NCI-H2196 treated with DMSO at 0.1 percent for 48 hours (cell line): ENCODE results near the gene NELFA.
"Not testable (repeated sequence)": the region's sequence is repeated elsewhere in the genome, so short reads cannot be mapped to it uniquely, and the experiment has no call there.

Source experiments
- DNase-seq: peaks from one replicate; lab custom pipeline; 2025; ENCODE audit not compliant: unreplicated experiment; lab: John Stamatoyannopoulos, UW

The NELFA gene

DNA sequence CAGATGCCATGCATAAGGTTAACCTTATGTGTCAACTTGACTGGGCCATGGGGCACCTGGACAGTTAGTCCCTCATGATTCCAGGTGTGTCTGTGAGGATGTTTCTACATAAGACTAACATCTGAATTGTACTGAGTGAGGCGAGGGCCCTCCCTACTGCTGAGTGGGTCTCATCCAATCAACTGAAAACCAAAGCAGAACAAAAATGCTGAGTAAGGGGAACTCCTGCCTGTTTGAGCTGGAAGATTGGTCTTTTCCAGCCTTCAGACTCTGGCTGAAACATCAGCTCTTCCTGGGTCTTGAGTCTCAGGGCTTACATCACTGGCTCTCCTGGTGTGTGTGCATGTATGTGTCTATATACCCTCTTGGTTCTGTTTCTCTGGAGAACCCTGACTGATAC is 13.8 kb downstream of the NELFA start:
- no peak for DNase-seq

DNA sequence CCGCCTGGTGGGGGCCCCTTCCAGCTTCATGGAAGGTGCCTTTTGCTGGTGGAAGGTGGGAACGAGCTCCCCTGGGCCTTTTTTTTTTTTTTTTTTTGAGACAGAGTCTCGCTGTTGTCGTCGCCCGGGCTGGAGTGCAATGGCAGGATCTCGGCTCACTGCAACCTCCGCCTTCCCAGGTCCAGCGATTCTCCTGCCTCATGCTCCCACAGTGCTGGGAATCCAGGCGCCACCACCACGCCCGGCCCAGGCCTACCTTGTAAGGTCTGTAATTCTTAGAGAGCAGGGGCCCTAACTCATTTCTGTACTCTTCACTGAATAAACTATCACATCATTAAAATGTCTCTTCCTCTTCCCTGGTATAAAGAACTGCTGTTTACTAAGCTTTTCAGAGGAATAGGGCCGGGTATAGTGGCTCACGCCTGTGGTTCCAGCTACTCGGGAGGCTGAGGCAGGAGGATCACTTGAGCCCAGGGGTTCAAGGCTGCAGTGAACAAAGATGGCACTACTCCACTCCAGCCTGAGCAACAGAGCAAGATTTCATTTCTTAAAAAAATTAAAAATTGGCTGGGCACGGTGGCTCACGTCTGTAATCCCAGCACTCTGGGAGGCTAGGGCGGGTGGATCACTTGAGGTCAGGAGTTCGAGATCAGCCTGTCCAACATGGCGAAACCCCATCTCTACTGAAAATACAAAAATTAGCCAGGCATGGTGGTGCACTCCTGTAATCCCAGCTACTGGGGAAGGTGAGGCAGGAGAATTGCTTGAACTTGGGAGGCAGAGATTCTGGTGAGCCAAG is 14.9 kb downstream of the NELFA start:
- DNase-seq = not testable (repeated sequence)

DNA sequence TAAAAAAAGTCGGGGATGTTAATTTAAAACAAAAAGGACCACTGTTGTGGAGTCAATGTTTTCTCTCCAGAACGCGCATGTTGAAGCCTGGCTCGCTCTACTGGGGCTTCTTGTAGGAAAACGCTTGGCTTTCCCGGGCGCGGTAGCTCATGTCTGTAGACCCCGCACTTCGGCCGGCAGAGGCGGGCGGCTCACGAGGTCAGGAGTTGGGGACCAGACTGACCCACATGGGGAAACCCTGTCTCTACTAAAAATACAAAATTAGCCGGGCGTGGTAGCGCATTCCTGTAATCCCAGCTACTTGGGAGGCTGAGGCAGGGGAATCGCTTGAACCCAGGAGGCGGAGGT is 15.6 kb downstream of the NELFA start:
- DNase-seq = no peak

DNA sequence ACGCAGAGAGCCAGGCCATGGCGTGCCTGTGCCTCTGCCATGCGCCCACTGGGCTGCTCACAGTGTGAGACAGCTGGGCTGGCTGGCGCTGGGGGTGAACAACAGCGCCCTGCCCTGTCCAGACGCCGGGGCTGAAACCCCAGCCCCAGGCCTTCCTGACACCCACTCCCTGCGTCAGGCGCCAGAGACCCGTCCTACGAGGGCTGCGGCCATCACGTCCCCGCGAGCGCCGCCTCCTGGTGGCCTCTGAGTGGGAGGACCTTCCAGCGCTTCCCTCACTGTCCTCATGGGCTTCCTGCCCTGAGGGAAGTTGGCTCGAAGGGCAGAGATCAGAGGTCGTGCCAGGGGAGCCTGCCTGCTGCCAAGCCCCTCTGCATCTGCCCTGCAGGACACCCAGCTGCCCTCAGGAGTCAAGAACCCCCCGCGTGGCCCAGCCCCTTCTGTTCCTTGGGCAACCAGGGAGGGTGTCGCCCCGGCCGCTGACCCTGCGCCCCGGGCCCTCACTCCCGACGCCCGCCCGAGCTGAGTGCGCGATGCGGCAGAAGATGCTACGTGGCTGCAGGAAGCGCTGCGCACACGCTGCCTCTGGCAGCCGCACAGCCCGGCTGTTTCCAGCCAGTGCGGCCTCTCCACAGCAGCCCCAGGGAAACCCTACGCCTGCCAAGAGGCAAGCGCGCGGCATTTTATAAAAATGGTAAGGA is 16.2 kb downstream of the NELFA start:
- no peak for DNase-seq

DNA sequence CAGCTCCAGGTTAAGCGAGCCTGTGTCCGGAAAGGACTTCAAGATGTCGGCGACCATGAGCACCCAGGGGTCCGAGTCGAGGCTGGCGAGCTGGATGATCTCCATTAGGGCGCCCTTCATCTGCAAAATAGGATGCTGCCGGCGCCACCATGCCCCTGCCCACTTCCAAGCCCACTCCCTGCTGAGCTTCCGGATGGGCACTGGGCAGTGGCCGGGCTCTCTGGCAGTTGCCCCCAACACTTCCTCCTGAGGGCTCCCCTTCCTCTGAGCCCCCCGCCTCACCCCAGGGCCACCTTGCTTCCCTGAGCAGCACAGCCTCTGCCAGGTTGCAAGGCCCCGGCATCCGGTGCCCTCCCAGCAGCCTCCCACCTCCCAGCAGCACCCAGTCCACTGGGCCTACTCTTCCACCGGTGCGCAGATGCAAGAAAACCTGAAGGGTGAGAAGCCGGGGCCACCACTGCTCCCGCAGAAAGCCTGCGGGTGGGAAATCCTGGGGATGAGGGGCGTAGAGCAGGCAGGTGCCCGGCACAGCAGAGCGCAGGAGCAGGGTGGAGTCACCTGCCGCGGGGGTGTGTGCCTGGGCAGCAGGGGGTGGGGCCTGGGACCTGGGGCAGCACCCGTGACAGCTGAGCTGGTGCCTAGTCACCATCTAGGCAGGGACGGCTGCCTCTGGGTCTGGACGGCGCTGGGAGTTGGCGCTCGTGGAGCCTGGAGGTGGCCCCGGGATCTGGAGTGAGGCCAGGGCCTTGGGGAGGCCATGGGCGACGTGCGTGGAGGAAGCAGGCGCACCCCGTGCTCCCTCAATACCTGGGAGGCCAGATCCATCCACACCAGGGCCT is 17.0 kb downstream of the NELFA start:
- DNase-seq = no peak

DNA sequence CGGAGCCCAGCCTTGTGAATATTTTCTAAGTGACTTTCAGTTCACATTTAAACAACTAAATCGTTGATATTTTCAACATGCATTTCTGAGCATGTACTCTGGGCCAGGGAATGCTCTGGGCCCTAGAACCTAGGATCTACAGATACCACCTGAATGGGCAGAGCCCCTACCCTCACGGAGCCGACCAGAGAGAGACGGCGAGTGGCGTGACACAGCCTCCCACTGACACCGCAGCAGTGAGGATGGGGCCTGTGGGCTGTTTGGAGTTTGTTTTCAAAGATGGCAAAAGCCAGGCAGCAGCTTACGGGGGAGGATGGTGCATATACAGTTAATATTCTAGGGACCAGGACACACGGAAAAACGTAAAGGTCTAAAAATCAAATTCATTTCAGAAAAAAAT is 17.7 kb downstream of the NELFA start:
- DNase-seq = no peak

DNA sequence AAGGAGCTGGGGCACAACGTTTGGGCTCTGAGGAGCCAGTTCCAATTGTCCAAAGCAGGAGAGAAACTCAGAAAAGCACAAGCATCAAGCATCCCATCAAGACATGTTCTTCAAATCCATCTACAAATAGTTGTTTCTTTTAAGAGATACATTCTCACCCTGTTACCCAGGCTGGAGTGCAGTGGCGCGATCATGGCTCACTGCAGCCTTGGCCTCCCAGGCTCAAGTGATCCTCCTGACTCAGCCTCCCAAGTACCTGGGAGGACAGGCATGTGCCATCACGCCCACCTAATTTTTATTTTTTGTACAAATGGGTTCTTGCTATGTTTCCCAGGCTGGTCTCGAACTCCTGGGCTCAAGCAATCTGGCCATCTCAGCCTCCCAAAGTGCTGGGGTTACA is 18.1 kb downstream of the NELFA start:
- DNase-seq = no peak

DNA sequence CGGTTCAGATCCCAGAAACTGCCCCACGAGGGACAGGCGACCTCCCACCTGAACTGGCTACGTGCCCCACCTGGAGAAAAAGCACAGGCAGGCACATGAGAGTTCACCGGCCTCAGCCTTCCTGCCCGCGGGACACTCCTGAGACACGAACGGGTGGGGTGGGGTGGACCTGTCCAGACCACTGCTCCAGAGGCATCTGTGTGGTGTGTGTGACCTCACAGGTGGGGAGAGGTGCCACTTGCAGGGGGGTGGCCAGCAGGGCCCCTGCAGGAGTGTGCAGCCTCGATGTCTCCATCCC is 18.5 kb downstream of the NELFA start:
- no peak for DNase-seq

DNA sequence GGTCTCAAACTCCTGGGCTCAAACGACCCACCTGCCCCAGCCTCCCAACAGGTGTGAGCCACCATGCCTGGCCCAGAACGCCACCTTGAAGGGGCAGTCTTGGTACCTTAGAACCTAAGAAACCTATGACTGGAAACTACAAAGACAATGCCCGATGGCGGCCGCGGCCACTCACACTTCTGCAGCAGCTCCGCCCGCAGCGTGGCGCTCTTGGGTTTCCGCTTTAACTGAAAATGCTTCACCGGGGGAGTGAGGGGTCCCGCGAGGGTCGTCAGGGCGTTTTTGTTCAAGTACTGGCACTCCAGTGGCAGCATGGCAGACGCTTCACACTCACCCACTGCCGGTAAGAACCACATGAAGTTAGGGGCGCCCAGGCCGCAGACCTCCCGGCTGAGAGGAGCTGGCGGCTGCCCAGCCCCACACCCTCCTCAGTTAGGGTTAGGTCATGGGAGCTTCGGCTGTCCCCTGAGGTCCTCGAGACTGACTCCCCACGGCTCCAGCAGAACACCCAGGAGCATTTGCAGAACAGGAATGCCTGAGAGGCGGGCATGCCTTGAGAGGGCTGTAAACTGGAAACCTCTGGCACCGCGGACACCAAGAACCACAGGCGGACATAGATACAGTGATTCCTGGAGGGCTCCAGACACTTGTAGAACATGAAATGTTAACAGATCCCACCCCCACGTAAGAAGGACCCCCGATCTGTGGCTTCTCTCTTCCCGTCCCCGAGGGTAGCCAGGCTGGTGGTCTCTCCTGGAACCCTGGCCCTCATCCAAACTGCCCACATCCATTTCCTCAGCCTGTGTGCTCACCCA is 19.0 kb downstream of the NELFA start:
- no peak for DNase-seq

DNA sequence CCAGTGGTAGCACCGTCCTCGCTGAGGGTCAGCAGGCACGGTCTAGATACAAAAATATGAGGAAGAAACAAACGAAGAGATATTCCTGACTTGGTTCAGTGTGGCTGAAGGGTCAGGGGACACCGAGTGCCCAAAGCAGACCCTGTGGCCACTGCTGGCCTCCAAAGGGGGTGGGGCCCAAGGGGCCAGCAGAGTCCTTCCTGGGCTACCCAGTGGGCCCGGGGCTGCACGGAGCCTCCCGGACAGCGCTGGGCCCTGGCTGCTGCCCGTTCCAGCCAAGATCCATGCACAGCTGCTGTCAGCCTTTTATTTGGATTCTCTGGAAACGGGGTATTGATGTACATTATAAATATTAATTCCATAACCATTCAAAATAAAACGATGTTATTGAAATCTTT is 20.4 kb downstream of the NELFA start:
- DNase-seq = no peak

DNA sequence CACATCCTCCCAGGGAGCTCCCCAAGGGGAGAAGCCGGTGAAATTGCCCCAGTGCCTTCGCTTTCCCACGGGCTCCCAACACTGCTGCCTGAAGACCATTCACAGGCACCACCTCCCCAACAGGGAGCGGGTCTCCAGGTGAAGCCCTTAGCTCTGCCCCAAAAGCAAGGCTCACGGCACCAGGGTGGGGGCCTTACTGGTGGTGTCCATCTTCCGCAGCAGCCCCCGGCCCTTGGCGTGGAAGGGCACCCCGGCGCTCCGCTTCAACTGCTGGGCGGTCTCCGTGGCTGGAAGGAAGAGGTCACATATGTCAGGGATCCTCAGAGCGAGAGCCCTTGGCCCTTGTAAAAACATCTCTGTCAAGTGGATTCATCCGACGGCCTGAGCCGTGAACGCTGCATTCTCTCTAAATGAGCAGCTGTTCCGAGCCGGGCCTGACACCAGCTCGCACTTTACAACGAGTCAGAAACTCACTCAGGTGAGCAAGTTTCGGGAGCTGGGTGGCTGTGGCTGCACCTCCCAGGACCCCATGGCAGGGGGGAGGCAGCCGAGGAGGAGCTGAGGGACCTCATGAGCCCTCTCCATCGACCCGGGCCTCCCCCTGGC is 20.9 kb downstream of the NELFA start:
- no peak for DNase-seq

DNA sequence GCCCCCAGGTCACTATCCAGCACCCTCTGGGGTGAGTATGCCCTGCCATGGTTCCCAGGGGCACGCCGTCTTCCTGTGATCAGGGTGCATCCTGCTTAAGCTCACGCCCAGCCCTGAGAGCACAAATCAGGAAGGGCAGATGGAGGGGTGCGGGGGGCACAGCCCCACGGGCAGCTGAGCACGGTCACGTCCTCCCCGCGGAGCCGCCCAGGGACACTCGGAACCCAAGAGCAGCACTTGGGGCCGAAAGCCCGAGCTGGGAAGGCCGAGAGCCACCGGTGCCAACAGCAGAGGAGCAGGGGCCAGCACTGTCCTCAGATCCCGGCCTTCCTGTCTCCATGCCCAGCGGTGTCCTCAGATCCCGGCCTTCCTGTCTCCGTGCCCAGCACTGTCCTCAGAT is 21.5 kb downstream of the NELFA start:
- DNase-seq = no peak

DNA sequence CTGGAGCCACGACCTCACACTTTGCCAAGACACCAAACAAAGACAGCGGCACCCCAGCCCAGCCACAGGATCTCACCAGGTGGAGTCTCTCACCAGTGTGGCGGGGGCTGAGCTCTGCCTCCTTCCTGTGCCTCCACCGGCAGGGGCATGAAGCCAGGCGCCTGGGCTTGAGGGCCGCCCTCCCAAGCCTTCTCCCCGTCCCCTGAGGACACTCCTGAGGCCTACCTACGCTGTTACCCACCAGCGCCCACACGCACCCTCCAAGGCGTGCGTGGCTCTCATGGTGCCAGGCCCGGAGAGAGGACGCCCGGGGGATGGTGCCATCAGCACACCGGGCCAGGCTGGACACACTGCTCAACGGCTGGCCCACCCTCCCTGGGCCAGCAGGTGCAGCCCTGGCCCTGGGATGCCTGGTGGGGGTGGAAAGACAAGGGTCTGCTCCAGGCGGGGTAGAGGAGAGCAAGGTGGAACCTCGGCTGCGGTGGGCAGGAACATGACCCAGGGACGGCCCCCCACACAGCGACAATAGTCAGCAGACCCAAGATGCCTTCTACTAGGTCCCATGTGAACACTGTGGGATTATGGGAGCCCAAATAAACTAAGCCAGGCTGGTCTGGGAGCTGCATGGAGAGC is 22.1 kb downstream of the NELFA start:
- no peak for DNase-seq

DNA sequence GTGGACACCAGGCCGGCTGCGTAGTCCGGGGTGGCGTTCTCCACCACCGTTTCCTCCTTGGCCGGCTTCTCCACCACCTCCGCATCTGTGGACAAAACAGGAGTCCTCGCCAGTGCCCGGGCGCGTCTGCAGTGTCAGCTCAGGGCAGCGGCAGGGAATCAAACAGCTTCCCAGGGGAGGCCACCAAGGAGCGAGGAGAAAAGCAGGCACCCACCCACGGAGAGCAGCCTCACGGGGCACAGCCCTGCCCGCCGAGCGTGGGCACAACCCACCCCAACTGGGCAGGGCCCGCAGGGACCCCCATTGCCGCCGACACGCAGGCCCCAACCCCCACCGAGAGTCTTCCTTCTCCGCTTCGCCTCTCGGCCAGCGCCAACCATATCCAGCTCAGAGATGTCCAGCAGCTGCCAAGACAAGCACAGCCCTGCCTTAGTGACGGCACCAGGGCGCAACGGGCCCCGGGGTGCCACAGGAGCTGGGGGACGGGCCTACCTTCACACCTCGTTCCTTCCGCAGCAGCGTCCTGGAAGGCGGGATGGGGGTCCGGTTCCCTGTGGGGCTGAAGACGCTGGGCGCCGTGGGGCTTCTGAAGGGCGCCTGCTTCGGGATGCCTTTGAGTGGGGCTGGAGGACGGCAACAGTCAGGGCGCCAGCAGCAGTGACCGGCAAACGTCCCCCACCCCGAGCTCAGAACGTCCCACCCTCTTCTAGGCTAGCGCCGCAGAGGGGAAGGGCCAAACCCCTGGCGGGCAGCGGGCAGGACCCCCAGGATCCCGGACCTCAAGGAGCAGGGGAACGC is 22.8 kb downstream of the NELFA start:
- DNase-seq = no peak

DNA sequence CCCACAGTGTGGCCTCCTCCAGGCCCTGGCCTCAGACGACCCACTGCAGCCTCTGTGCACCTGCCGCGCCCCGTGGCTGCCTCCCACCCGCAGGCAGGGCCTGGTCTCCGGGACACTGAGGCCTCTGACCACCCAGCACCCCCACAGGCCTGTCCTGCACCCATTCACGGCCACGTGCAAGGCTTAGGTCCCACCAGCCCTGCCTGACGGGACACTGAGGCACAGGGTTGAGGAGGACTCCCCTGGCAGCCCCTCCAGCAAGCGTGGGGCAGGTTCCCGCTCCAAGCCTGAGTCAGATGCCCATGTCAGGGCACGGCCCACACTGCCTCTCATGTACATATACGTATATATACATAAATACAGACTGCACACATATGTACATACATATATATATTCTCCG is 23.5 kb downstream of the NELFA start:
- no peak for DNase-seq

DNA sequence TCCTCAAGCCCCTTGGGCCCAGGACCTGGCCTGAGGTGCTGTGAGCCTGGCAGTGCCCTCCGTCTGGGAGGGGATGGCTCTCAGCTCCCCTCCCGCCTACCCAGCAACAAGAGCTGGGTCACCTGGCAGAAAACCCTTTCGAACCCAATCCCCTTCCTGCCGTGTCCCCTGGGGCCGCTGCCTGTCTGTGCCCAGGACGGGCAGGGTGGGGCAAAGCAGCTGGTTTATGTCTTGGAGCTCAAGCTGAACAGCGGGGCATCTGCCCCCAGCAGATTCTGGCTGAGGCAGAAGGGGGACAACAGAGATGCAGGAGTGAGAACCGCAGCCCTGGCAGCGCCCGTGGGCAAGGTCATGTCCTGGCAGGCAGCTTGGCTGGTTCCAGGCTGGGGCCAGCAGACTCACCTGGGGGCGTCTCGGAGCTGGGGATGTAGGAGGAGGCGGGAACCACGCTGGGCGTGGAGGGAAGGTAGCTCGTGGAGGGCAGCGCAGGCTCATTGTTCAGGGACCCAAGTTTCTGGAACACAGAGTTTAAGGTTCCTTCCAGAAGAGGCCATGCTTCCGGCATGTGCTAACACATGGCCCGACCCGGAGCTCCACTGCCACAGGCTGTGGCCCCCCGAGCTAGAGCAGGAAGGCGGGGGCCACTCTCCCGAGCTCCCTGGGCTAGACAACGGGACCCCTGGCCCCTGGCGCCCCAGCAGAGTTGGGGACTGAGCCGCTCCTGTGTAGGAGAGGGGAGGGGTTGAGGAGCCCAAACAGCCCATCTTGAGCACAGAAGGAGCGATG is 24.2 kb downstream of the NELFA start:
- no peak for DNase-seq

DNA sequence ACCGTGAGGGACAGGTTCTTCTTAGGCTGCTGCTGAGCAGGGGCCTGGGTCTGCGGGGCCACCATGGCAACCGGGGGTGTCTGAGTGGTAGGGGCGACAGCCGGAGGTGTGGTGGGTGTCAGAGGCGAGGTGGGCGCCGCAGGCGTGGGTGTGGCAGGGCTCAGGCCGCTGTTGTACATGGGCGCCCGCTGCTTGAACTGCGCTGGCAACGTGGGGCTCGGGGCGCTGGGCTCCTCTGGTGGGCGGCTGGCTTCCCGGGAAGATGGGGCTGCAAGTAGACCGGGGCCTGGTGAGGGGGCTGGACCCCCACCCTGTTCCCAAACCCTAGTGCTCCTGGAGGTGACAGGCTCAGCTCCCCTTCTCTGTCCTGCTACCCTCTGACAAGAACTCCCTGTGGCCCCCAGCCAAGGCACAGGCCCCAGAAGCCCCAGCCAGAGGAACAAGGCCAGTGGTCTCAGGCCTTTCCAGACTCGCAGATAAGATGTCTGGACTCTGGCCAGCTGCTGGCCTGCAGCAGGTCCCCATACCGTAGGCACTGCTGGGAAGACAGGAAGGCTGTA is 24.8 kb downstream of the NELFA start:
- DNase-seq = no peak

DNA sequence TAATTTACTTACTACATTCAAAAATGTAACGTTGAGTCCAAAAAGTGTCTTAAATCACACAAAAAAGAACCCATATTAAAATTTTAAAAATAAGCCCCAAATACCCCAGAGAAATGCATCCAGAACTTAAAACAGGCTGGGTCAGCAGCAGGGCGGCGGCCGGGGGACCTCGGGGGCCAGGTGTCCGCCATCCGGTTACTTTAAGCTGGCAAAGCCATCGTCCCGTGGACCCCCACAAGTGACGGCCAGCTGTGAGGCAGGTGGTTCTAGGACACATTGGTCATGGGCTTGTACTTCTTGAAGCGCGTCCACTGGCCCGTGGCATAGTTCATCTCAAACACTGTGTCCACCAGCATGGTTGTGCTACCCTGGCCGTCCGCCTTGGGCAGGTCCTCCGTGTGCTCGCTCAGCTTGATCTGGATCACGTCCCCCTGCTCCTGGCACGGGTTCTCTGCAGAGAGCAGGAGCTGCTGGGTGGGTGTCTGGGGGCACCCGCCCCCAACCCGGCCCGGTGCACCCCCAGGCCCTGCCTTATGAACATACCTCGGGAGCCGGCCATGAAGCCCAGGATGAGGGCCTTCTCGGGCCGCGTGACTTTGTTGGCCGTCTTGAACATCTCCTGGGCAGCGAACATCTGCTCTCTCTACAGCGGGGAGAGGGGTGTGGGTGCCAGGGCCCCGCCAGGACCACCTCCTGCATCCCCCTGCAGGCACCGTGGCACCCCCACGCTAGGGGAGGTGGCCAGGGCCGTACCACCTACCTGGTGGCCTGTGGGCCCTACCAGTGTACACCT is 25.5 kb downstream of the NELFA start:
- DNase-seq = no peak
